HepG2 (cell line): ENCODE results near the gene TUBB. TPM values are rescaled to one million over a fixed set of nuclear protein-coding genes. Genes with fewer than 3 reads are reported as not detected.

Source experiments
- DNMT3B ChIP-seq: conservative IDR thresholded peaks from 2 replicates; pipeline ENCODE4 v1.6.1; 2016; ENCODE audit warnings: missing biosample characterization, control low read depth
- FOXM1 ChIP-seq: sonication (generic); formaldehyde crosslinking; IDR thresholded peaks from 2 replicates; pipeline ENCODE4 v1.5.0; 2020; ENCODE audit warnings: missing genetic modification reagents
- KDM1A ChIP-seq: IDR thresholded peaks from 2 replicates; pipeline ENCODE4 v1.6.1; 2016; ENCODE audit warnings: missing compliant biosample characterization
- MBNL3 ChIP-seq: fragments of 250-450 bp; sonication (Bioruptor Pico); conservative IDR thresholded peaks from 2 replicates; pipeline ENCODE4 v1.8.0; 2022; ENCODE audit warnings: mild to moderate bottlenecking, inconsistent platforms
- MYC ChIP-seq: sonication (generic); formaldehyde crosslinking; IDR thresholded peaks from 2 replicates; pipeline ENCODE4 v1.9.0; 2021; ENCODE audit warnings: missing genetic modification reagents, borderline replicate concordance
- NR2C2 ChIP-seq: sonication (generic); formaldehyde crosslinking; IDR thresholded peaks from 2 replicates; pipeline ENCODE4 v1.4.0; 2020; ENCODE audit warnings: missing genetic modification reagents, mild to moderate bottlenecking, moderate library complexity, borderline replicate concordance
- PHF20 ChIP-seq: sonication (generic); formaldehyde crosslinking; IDR thresholded peaks from 2 replicates; pipeline ENCODE4 v1.5.0; 2020; ENCODE audit warnings: mild to moderate bottlenecking, missing genetic modification reagents
- STAG1 ChIP-seq: sonication (generic); formaldehyde crosslinking; IDR thresholded peaks from 2 replicates; pipeline ENCODE4 v1.4.0; 2020; ENCODE audit warnings: missing genetic modification reagents
- TCF7L2 ChIP-seq: IDR thresholded peaks from 2 replicates; pipeline ENCODE4 v1.6.1; 2011; ENCODE audit warnings: mild to moderate bottlenecking, low read depth, low read length, moderate library complexity
- ZFP90 ChIP-seq: sonication (generic); formaldehyde crosslinking; IDR thresholded peaks from 2 replicates; pipeline ENCODE4 v1.8.0; 2022; ENCODE audit warnings: missing genetic modification reagents, mild to moderate bottlenecking, inconsistent platforms, borderline replicate concordance
- ZNF3 ChIP-seq: IDR thresholded peaks from 2 replicates; pipeline ENCODE4 v1.7.0; 2017; ENCODE audit warnings: inconsistent platforms
- ZNF446 ChIP-seq: sonication (generic); formaldehyde crosslinking; IDR thresholded peaks from 2 replicates; pipeline ENCODE4 v1.5.0; 2020; ENCODE audit warnings: mild to moderate bottlenecking, missing genetic modification reagents
- ZNF510 ChIP-seq: sonication (generic); formaldehyde crosslinking; IDR thresholded peaks from 2 replicates; pipeline ENCODE4 v1.4.0; 2020; ENCODE audit warnings: low read depth, mild to moderate bottlenecking, missing genetic modification reagents
- ZNF563 ChIP-seq: sonication (generic); formaldehyde crosslinking; IDR thresholded peaks from 2 replicates; pipeline ENCODE4 v1.8.0; 2022; ENCODE audit warnings: mild to moderate bottlenecking, moderate library complexity, missing genetic modification reagents
- ZNF629 ChIP-seq: sonication (generic); formaldehyde crosslinking; conservative IDR thresholded peaks from 2 replicates; pipeline ENCODE4 v1.5.0; 2020; ENCODE audit warnings: missing genetic modification reagents
- ZNF780A ChIP-seq: sonication (generic); formaldehyde crosslinking; IDR thresholded peaks from 2 replicates; pipeline ENCODE4 v1.8.0; 2022; ENCODE audit warnings: mild to moderate bottlenecking, missing genetic modification reagents, moderate library complexity
- polyA plus RNA-seq, 8 experiments: library from polyadenylated mRNA; depleted of rRNA in 3 of 8; stranded (reverse) in 7 of 8; unstranded in 1 of 8; fragments of >200 nt; fragmentation: Illumina TruSeq in 4 of 8; extraction: Trizol in 4 of 8; gene quantifications; 2 replicates each; pipeline versions ENCODE4 v1.2.1 to v1.2.3, GENCODE V29; 2011 to 2016; ENCODE audit warnings: low read depth in 4 of 8, missing spikeins in 1 of 8, mixed read lengths in 1 of 8; ENCODE audit not compliant: insufficient read depth in 1 of 8
- total RNA-seq, 5 experiments: library from RNA; depleted of rRNA; stranded (reverse); fragments of >200 nt; fragmentation: Illumina TruSeq; extraction: Trizol; gene quantifications; 2 replicates each; pipeline ENCODE4 v1.2.3, GENCODE V29; 2016; ENCODE audit warnings: low read depth in 1 of 5
- TF ChIP-seq, protein P1 (sequence below): sonication (generic); formaldehyde crosslinking; IDR thresholded peaks from 2 replicates; pipeline ENCODE4 v1.8.0; 2022; ENCODE audit warnings: low read depth, missing genetic modification reagents
- TF ChIP-seq, protein P2 (sequence below): sonication (generic); formaldehyde crosslinking; IDR thresholded peaks from 2 replicates; pipeline ENCODE4 v1.5.0; 2020; ENCODE audit warnings: missing genetic modification reagents
- TF ChIP-seq, protein P3 (sequence below): sonication (generic); formaldehyde crosslinking; IDR thresholded peaks from 2 replicates; pipeline ENCODE4 v1.4.0; 2020; ENCODE audit warnings: mild to moderate bottlenecking, missing genetic modification reagents
- TF ChIP-seq, protein P4 (sequence below): sonication (generic); formaldehyde crosslinking; IDR thresholded peaks from 2 replicates; pipeline ENCODE4 v1.5.0; 2020; ENCODE audit warnings: mild to moderate bottlenecking, missing genetic modification reagents
- TF ChIP-seq, protein P5 (sequence below): sonication (generic); formaldehyde crosslinking; IDR thresholded peaks from 2 replicates; pipeline ENCODE4 v1.4.0; 2020; ENCODE audit warnings: missing genetic modification reagents
- TF ChIP-seq, protein P6 (sequence below): IDR thresholded peaks from 2 replicates; pipeline ENCODE4 v1.6.1; 2016; ENCODE audit warnings: low read depth

The TUBB gene
- total and polyA plus RNA-seq, 2 of the 13 experiments (the other 11 are each of a cell fraction or from before 2014, with no cell fraction given), result 911 to 1,163 TPM

DNA sequence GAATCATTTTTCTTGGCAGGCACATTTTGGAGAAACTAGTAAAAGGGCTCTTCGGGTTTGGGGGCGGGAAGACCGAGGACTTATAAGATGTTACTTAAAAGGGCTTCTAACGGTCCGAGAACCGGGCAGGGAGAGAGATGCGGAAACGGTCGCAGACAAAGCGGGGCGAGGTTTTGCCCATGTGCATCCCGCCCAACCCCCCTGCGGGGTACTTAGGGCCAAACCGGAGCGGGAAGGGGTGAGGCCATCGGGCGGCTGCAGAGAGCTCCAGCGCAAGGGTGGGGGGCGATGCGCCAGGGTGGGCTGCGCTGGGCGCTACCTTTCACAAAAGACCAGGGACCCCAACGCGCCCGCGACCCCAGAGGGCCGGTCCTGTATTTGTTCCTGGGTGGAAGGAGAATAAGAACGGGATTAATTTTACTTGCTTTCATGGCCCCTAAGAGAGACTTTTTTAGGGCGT is 616 bp downstream of the TUBB start (continued):
- TF ChIP-seq, protein P1, sequence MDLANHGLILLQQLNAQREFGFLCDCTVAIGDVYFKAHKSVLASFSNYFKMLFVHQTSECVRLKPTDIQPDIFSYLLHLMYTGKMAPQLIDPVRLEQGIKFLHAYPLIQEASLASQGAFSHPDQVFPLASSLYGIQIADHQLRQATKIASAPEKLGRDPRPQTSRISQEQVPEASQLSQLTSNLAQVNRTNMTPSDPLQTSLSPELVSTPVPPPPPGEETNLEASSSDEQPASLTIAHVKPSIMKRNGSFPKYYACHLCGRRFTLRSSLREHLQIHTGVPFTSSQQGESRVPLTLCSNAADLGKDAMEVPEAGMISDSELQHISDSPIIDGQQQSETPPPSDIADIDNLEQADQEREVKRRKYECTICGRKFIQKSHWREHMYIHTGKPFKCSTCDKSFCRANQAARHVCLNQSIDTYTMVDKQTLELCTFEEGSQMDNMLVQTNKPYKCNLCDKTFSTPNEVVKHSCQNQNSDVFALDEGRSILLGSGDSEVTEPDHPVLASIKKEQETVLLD (CRISPR knock-in tag), result 0 out of 2 replicates have a peak, but pooled peaks have one; percentile 31
- no peak for TF ChIP-seq KDM1A (CRISPR knock-in tag)
- peak; percentile 54; the same call in 1 of the 2 replicates for TF ChIP-seq ZFP90 (CRISPR knock-in tag)
- 0 out of 2 replicates have a peak, but pooled peaks have one; percentile 15 for TF ChIP-seq ZNF446 (CRISPR knock-in tag)
- TF ChIP-seq, protein P2, sequence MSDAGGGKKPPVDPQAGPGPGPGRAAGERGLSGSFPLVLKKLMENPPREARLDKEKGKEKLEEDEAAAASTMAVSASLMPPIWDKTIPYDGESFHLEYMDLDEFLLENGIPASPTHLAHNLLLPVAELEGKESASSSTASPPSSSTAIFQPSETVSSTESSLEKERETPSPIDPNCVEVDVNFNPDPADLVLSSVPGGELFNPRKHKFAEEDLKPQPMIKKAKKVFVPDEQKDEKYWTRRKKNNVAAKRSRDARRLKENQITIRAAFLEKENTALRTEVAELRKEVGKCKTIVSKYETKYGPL (CRISPR knock-in tag), result no peak
- peak; percentile 40; the same call in 1 of the 2 replicates for TF ChIP-seq ZNF3 (CRISPR knock-in tag)
- peak; percentile 36; the same call in 1 of the 2 replicates for TF ChIP-seq ZNF510 (CRISPR knock-in tag)
- TF ChIP-seq STAG1 (CRISPR knock-in tag), result no peak
- TF ChIP-seq, protein P3, sequence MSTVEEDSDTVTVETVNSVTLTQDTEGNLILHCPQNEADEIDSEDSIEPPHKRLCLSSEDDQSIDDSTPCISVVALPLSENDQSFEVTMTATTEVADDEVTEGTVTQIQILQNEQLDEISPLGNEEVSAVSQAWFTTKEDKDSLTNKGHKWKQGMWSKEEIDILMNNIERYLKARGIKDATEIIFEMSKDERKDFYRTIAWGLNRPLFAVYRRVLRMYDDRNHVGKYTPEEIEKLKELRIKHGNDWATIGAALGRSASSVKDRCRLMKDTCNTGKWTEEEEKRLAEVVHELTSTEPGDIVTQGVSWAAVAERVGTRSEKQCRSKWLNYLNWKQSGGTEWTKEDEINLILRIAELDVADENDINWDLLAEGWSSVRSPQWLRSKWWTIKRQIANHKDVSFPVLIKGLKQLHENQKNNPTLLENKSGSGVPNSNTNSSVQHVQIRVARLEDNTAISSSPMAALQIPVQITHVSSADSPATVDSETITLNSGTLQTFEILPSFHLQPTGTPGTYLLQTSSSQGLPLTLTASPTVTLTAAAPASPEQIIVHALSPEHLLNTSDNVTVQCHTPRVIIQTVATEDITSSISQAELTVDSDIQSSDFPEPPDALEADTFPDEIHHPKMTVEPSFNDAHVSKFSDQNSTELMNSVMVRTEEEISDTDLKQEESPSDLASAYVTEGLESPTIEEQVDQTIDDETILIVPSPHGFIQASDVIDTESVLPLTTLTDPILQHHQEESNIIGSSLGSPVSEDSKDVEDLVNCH (CRISPR knock-in tag), result no peak
- TF ChIP-seq PHF20 (CRISPR knock-in tag), result 0 out of 2 replicates have a peak, but pooled peaks have one; percentile 31
- no peak for TF ChIP-seq DNMT3B (CRISPR knock-in tag)
- no peak for TF ChIP-seq ZNF563
- no peak for TF ChIP-seq MBNL3 (CRISPR knock-in tag)
- TF ChIP-seq, protein P4, sequence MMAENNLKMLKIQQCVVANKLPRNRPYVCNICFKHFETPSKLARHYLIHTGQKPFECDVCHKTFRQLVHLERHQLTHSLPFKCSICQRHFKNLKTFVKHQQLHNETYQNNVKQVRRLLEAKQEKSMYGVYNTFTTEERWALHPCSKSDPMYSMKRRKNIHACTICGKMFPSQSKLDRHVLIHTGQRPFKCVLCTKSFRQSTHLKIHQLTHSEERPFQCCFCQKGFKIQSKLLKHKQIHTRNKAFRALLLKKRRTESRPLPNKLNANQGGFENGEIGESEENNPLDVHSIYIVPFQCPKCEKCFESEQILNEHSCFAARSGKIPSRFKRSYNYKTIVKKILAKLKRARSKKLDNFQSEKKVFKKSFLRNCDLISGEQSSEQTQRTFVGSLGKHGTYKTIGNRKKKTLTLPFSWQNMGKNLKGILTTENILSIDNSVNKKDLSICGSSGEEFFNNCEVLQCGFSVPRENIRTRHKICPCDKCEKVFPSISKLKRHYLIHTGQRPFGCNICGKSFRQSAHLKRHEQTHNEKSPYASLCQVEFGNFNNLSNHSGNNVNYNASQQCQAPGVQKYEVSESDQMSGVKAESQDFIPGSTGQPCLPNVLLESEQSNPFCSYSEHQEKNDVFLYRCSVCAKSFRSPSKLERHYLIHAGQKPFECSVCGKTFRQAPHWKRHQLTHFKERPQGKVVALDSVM (CRISPR knock-in tag), result peak; percentile 14; the same call in 1 of the 2 replicates
- peak; percentile 25; the same call in 1 of the 2 replicates for TF ChIP-seq MYC (CRISPR knock-in tag)
- no peak for TF ChIP-seq TCF7L2
- TF ChIP-seq ZNF629 (CRISPR knock-in tag), result no peak
- TF ChIP-seq, protein P5, sequence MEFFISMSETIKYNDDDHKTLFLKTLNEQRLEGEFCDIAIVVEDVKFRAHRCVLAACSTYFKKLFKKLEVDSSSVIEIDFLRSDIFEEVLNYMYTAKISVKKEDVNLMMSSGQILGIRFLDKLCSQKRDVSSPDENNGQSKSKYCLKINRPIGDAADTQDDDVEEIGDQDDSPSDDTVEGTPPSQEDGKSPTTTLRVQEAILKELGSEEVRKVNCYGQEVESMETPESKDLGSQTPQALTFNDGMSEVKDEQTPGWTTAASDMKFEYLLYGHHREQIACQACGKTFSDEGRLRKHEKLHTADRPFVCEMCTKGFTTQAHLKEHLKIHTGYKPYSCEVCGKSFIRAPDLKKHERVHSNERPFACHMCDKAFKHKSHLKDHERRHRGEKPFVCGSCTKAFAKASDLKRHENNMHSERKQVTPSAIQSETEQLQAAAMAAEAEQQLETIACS (CRISPR knock-in tag), result no peak
- TF ChIP-seq ZNF780A (CRISPR knock-in tag), result no peak
- TF ChIP-seq, protein P6, sequence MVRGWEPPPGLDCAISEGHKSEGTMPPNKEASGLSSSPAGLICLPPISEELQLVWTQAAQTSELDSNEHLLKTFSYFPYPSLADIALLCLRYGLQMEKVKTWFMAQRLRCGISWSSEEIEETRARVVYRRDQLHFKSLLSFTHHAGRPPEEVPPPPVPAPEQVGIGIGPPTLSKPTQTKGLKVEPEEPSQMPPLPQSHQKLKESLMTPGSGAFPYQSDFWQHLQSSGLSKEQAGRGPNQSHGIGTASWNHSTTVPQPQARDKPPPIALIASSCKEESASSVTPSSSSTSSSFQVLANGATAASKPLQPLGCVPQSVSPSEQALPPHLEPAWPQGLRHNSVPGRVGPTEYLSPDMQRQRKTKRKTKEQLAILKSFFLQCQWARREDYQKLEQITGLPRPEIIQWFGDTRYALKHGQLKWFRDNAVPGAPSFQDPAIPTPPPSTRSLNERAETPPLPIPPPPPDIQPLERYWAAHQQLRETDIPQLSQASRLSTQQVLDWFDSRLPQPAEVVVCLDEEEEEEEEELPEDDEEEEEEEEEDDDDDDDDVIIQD (CRISPR knock-in tag), result no peak
- TF ChIP-seq FOXM1 (CRISPR knock-in tag), result no peak
- 0 out of 2 replicates have a peak, but pooled peaks have one; percentile 15 for TF ChIP-seq NR2C2
